Fibroblast of the aortic adventitia (primary cell): ENCODE results near the gene MUSK. TPM values are rescaled to one million over a fixed set of nuclear protein-coding genes. Genes with fewer than 3 reads are reported as not detected.
A peak's percentile ranks its signal among the peaks of the same experiment; 100 is the strongest.

Experiments used
- DNase-seq: peaks from one replicate; pipeline ENCODE4 v3.0.0-alpha.2; 2010; ENCODE audit warnings: low read depth
- H3K4me3 ChIP-seq: 2 replicates; pipeline ENCODE4 v1.5.1; 2011; ENCODE audit warnings: low read depth, mild to moderate bottlenecking, control low read depth, low read length, moderate library complexity
- total RNA-seq: library from RNA; depleted of rRNA; stranded (reverse); fragments of >200 nt; gene quantifications from 2 replicates; pipeline ENCODE4 v1.2.3, GENCODE V29; 2012; ENCODE audit warnings: low replicate concordance
- TF ChIP-seq, protein P1 (sequence below): IDR thresholded peaks from 2 replicates; pipeline ENCODE4 v1.5.1; 2011; ENCODE audit warnings: mild to moderate bottlenecking, low read length, control low read depth, inconsistent platforms; ENCODE audit not compliant: insufficient read depth

The MUSK gene
- total RNA-seq, 1 donor, result 1.4 TPM

DNA sequence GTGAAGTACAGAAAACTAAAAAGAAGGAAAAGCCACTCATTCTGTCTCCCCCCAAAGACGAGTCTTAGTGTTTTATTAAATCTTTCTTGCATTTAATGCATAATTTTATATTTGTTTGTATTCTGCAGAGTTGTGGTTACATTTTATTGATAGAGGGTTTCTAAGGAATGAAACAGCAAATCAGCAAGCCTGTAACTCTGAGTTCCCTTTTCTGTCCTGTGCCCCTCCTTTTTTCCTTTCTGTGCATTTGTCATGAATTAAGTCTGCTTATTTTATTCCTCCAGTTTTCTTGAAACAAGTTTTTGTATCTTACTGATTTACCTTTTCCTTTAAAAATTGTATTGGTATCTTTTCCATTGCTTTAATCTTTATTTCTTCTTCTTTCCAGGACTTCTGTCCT is 132.8 kb downstream of the MUSK start:
- peak; percentile 42 for DNase-seq
- TF ChIP-seq, protein P1, sequence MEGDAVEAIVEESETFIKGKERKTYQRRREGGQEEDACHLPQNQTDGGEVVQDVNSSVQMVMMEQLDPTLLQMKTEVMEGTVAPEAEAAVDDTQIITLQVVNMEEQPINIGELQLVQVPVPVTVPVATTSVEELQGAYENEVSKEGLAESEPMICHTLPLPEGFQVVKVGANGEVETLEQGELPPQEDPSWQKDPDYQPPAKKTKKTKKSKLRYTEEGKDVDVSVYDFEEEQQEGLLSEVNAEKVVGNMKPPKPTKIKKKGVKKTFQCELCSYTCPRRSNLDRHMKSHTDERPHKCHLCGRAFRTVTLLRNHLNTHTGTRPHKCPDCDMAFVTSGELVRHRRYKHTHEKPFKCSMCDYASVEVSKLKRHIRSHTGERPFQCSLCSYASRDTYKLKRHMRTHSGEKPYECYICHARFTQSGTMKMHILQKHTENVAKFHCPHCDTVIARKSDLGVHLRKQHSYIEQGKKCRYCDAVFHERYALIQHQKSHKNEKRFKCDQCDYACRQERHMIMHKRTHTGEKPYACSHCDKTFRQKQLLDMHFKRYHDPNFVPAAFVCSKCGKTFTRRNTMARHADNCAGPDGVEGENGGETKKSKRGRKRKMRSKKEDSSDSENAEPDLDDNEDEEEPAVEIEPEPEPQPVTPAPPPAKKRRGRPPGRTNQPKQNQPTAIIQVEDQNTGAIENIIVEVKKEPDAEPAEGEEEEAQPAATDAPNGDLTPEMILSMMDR, result no peak
- H3K4me3 ChIP-seq, result no peak overlapping the region

DNA sequence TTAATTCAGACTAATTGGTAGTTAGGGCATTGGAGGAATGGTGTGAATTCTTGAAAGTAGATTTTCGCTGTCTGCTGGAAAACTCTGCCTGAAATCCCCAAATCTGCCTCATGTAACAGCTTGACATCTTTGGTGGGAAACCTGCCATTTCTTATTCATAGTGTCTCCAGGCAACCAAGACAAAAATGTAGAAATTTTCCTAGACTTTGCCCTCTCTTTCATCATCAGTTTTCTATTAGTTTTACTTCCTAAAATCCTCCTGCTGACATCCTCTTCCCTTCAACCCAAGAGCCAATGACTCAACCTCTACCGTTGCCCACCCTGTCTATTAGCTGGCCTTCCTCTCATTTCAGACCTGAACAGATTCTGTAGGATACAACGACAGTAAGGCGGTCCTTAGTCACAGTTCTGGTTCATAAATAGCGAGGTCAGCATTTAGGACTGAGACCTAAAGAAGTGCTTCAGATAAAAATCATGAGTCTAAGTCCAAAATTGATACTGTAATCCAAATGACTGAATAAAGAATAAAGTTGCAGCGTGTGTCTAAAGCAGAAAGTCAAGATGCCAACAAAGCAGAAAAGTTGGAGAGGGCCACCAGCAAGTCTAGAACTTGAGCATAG is 133.9 kb downstream of the MUSK start:
- DNase-seq, result peak; percentile 96
- no peak overlapping the region for H3K4me3 ChIP-seq
- TF ChIP-seq, protein P1, result no peak

DNA sequence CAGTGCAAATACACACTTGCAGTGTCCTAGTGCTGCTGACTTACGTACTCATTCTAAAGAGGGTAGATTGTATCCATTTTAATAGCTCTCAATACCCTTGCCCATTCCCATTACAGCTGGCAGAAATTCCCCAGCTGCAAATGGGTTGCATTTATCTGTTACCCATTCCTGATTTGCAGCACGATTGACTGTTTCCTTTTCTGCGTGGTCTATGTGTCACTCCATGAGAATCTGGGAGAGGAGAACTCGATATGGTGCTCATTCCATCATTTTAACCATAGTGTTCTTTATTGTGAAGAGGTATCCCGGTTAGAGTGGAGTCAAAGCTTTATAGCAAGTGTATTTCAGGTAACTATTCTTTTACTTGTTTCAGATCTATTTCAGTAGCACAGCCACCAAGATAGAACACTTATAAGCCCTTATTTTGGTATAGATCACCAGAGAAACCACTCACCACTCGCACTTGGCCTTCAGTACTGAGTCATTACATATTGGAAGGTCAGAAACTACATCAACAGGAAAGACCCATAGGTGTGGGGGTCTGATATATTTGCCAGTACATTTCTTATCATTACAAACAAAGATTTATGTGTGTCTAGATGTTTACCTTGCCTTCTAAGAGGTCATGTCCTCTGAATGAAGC is 139.5 kb downstream of the MUSK start:
- H3K4me3 ChIP-seq, result no peak overlapping the region
- no peak for DNase-seq
- TF ChIP-seq, protein P1, result no peak

DNA sequence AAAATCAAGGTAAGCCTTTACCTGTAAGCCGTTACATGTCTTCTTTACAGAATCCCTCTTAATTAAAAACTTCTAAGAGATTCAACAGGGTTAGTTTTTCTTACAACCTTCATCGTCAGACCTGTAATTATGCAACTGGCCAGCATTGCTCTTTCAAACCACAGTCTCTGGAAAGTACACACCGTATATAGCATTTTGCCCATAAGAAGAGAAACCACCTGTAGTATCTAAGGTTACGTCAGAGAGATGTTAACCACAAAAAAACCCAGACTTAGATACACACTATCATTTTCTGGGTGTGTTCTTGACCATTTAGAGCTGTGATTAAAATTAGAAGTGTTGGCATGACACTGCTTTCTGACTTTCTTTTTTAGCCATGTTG is 140.0 kb downstream of the MUSK start:
- no peak for DNase-seq
- H3K4me3 ChIP-seq, result no peak overlapping the region
- TF ChIP-seq, protein P1, result no peak

DNA sequence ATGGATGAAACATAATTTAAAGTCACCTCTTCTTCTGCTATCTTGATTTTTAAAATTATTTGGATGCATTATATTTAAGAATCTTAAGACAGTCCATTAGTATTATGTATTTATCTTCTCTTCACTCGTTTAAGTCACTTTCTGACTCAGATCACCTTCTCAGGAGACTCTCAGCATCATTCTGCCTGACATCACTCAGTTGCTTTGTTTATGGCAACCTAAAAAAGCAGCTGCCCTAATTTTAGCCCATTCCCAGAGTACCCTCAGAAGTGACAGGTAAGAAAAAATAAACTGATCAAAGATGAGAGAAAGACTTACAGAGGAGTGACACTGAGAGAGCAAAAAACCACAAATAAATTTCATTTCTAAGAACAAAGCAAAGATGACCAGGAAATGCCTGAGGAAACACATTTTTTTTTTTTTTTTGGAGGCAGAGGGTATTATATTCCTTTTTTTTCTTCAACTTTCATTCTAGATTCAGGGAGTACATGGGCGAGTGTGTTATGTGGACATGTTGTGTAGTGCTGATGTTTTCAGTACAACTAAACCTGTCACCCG is 140.5 kb downstream of the MUSK start:
- DNase-seq, result no peak
- TF ChIP-seq, protein P1, result no peak
- H3K4me3 ChIP-seq, result no peak overlapping the region

DNA sequence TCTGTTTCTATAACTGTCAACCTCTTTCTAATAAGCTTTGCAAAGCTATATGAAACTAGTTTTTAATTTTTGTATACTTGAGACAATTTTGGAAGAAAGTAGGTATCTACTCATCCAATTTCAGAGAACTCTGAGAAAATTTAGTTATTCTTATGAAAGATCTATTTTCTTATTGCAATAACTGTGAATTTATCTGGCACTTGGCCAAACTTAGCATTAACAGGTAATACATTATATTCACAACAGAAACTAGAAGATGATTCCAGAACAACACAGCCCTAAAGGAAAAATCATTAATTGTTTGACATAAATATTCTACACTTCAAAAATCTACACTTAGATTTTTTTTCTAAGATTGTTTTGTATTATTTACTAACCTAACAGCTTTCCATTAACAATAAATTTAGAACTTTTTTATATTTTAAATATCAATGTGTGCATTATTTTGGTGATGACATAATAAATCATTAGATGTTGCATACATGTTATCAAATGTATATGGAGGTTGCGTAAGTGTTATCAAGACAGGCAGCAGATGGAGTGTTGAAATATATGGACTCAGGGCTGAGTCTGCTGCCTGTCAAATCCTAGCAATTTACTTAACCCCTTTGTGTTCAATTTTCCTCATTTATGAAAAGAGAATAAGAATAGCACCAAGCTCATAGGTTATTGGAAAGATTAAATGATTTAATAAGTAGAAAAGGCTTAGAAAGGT is 141.8 kb downstream of the MUSK start:
- TF ChIP-seq, protein P1, result no peak
- no peak overlapping the region for H3K4me3 ChIP-seq
- DNase-seq, result no peak
